Ishikawa (cell line): Measurements from ENCODE around the gene GRAMD1B.

Experiments used
- CEBPB ChIP-seq: IDR thresholded peaks from 2 replicates; pipeline ENCODE4 v1.6.1; 2012
- CREB1 ChIP-seq: IDR thresholded peaks from 2 replicates; pipeline ENCODE4 v1.6.1; 2012; ENCODE audit warnings: low read depth
- EGR1 ChIP-seq: IDR thresholded peaks from 2 replicates; pipeline ENCODE4 v1.6.1; 2012
- EP300 ChIP-seq: IDR thresholded peaks from 2 replicates; pipeline ENCODE4 v1.6.1; 2012; ENCODE audit warnings: borderline replicate concordance
- FOXM1 ChIP-seq: IDR thresholded peaks from 2 replicates; pipeline ENCODE4 v1.6.1; 2012; ENCODE audit warnings: low read depth, borderline replicate concordance
- MAX ChIP-seq: IDR thresholded peaks from 2 replicates; pipeline ENCODE4 v1.6.1; 2012
- NFIC ChIP-seq: IDR thresholded peaks from 2 replicates; pipeline ENCODE4 v1.6.1; 2012
- REST ChIP-seq: IDR thresholded peaks from 2 replicates; pipeline ENCODE4 v1.6.1; 2012; ENCODE audit warnings: low read depth, mild to moderate bottlenecking
- TAF1 ChIP-seq: IDR thresholded peaks from 2 replicates; pipeline ENCODE4 v1.6.1; 2012; ENCODE audit warnings: low read depth, mild to moderate bottlenecking
- TCF12 ChIP-seq: IDR thresholded peaks from 2 replicates; pipeline ENCODE4 v1.6.1; 2012; ENCODE audit warnings: low read depth
- TEAD4 ChIP-seq: IDR thresholded peaks from 2 replicates; pipeline ENCODE4 v1.6.1; 2012
- USF1 ChIP-seq: IDR thresholded peaks from 2 replicates; pipeline ENCODE4 v1.6.1; 2012
- ZBTB7A ChIP-seq: IDR thresholded peaks from 2 replicates; pipeline ENCODE4 v1.6.1; 2012; ENCODE audit warnings: low read depth

- no peak for TF ChIP-seq TCF12
- no peak for TF ChIP-seq EGR1
- no peak for TF ChIP-seq ZBTB7A
- TF ChIP-seq TEAD4 = no peak
- TF ChIP-seq FOXM1 = no peak
- no peak for TF ChIP-seq REST
- no peak for TF ChIP-seq TAF1
- TF ChIP-seq MAX = no peak
- no peak for TF ChIP-seq NFIC
- no peak for TF ChIP-seq EP300
- TF ChIP-seq CEBPB = no peak
- TF ChIP-seq USF1 = no peak
- TF ChIP-seq CREB1 = no peak
These were observed 157.5 kb downstream of the GRAMD1B start for GRCh38 chr11:123587559-123587958.
